ENCODE results near the gene WDR74. TPM values are rescaled to one million over a fixed set of nuclear protein-coding genes. Genes with fewer than 3 reads are reported as not detected.

WDR74 gene
- total RNA-seq, 1 experiment from 2014 or later: 155 TPM

DNA sequence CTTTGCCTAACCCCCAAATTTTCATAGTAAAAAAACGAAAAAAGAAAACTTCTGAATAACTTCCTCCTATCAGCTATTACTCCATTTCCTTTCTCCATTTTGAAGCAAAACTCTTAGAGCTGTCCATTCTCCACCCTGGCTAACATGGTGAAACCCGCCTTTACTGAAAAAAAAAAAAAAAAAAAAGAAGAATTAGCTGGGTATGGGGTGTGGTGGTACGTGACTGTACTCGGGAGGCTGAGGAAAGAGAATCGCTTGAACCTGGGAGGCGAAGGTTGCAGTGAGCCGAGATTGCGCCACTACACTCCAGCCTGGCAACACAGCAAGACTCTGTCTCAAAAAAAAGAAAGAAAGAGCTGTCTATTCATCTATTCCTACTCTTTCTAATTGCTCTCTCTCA, 22.8 kb downstream of the WDR74 start:
- BruUV-seq (replicated peaks): no TSS peak
- H3K27ac ChIP-seq (ENCODE audit: low read depth, low read length, poor library complexity, severe bottlenecking): no peak overlapping the region
- ChIA-PET CTCF (no interaction called here), POLR2A (ENCODE audit: low non-redundant PET) (interaction anchor here (0.6 to 0.8 kb wide), 2 partner anchors 15 to 41 kb away, joined by 3 to 10 read pairs; partner anchors contain the start of gene STX5)
- peaks cover 24% of the 10 kb centered on the region for H3K36me3 ChIP-seq (ENCODE audit: insufficient read depth, low read length, poor library complexity, severe bottlenecking)
- H3K4me1 ChIP-seq (ENCODE audit: insufficient read depth, low read length, poor library complexity, severe bottlenecking): no peaks in the 10 kb centered on the region
- H3K27me3 ChIP-seq (replicated peaks; ENCODE audit: insufficient read depth, low read depth, low read length, poor library complexity): no peaks in the 10 kb centered on the region
- H3K9me3 ChIP-seq (ENCODE audit: low read depth, low read length, poor library complexity, severe bottlenecking): no peaks in the 10 kb centered on the region
- intact Hi-C loops (cut with micrococcal nuclease; ENCODE audit: unreplicated experiment): no loop called here
- no peak overlapping the region for H3K4me3 ChIP-seq (ENCODE audit: low read depth, low read length, poor library complexity, severe bottlenecking)
- no peak for TF ChIP-seq EZH2 (IDR thresholded peaks at IDR 0.05; ENCODE audit: borderline replicate concordance, low read depth, low read length, poor library complexity, severe bottlenecking)
- TF ChIP-seq, protein P1, sequence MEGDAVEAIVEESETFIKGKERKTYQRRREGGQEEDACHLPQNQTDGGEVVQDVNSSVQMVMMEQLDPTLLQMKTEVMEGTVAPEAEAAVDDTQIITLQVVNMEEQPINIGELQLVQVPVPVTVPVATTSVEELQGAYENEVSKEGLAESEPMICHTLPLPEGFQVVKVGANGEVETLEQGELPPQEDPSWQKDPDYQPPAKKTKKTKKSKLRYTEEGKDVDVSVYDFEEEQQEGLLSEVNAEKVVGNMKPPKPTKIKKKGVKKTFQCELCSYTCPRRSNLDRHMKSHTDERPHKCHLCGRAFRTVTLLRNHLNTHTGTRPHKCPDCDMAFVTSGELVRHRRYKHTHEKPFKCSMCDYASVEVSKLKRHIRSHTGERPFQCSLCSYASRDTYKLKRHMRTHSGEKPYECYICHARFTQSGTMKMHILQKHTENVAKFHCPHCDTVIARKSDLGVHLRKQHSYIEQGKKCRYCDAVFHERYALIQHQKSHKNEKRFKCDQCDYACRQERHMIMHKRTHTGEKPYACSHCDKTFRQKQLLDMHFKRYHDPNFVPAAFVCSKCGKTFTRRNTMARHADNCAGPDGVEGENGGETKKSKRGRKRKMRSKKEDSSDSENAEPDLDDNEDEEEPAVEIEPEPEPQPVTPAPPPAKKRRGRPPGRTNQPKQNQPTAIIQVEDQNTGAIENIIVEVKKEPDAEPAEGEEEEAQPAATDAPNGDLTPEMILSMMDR (conservative IDR thresholded peaks at IDR 0.05; ENCODE audit: low read depth, low read length): no peak
- no peak for DNase-seq (ENCODE audit: low spot score)

DNA sequence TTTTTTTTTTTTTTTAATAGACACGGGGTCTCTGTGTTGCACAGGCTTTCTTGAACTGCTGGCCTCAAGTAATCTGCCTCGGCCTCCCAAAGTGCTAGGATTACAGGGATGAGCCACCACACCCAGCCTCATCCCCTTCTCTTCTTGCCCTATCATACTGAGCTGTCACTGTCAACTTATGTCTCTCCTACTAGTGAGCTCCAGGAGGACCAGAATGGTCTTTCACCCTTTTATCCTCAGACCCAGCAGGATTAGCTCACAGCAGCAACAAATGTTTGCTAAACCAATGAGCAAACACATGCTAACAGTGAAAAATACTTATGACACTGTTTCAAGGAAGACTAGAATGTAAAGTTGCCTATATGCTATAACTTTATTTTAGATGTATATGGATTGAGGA, 27.7 kb downstream of the WDR74 start:
- DNase-seq (ENCODE audit: low spot score): no peak
- H3K27ac ChIP-seq (ENCODE audit: low read depth, low read length, poor library complexity, severe bottlenecking): no peak overlapping the region
- H3K4me3 ChIP-seq (ENCODE audit: low read depth, low read length, poor library complexity, severe bottlenecking): no peak overlapping the region
- no peaks in the 10 kb centered on the region for H3K9me3 ChIP-seq (ENCODE audit: low read depth, low read length, poor library complexity, severe bottlenecking)
- H3K4me1 ChIP-seq (ENCODE audit: insufficient read depth, low read length, poor library complexity, severe bottlenecking): peaks cover 2% of the 10 kb centered on the region
- H3K27me3 ChIP-seq (replicated peaks; ENCODE audit: insufficient read depth, low read depth, low read length, poor library complexity): no peaks in the 10 kb centered on the region
- TF ChIP-seq EZH2 (IDR thresholded peaks at IDR 0.05; ENCODE audit: borderline replicate concordance, low read depth, low read length, poor library complexity, severe bottlenecking): no peak
- TF ChIP-seq, protein P1 (conservative IDR thresholded peaks at IDR 0.05; ENCODE audit: low read depth, low read length): no peak
- ChIA-PET POLR2A (ENCODE audit: low non-redundant PET) (interaction anchor here (0.6 kb wide), 2 partner anchors 10 to 31 kb away, joined by 5 to 7 read pairs; no protein-coding TSS in a partner anchor), CTCF (no interaction called here)
- H3K36me3 ChIP-seq (ENCODE audit: insufficient read depth, low read length, poor library complexity, severe bottlenecking): peaks cover 6% of the 10 kb centered on the region
- no TSS peak for BruUV-seq (replicated peaks)
- intact Hi-C loops (cut with micrococcal nuclease; ENCODE audit: unreplicated experiment): no loop called here

DNA sequence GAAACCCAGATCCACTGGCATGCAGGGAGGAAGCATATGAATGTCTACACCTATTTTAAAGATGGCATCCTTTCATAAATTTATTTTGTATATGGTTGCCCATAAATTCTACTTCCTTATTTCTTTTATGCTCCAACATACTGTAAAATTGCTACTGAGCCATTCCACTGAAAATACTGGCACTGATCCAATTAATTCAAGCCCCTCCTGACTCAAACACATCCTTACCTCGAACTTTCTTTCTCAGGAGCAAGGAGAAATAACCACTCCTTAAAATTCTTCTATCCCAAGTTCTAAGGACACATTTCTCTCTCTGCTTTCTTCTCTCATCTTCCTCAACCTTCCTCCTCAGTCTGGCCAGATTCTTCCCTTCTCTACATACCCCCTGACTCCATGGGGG, 28.6 kb downstream of the WDR74 start:
- no peak for DNase-seq (ENCODE audit: low spot score)
- no peak for TF ChIP-seq EZH2 (IDR thresholded peaks at IDR 0.05; ENCODE audit: borderline replicate concordance, low read depth, low read length, poor library complexity, severe bottlenecking)
- TF ChIP-seq, protein P1 (conservative IDR thresholded peaks at IDR 0.05; ENCODE audit: low read depth, low read length): no peak
- Histone ChIP-seq H3K4me1 (ENCODE audit: insufficient read depth, low read length, poor library complexity, severe bottlenecking) (peaks cover 11% of the 10 kb centered on the region), H3K36me3 (ENCODE audit: insufficient read depth, low read length, poor library complexity, severe bottlenecking) (peaks cover 1% of the 10 kb centered on the region), H3K4me3 (ENCODE audit: low read depth, low read length, poor library complexity, severe bottlenecking) (no peak overlapping the region), H3K27me3 (replicated peaks; ENCODE audit: insufficient read depth, low read depth, low read length, poor library complexity) (no peaks in the 10 kb centered on the region), H3K9me3 (ENCODE audit: low read depth, low read length, poor library complexity, severe bottlenecking) (no peaks in the 10 kb centered on the region), H3K27ac (ENCODE audit: low read depth, low read length, poor library complexity, severe bottlenecking) (no peak overlapping the region)
- intact Hi-C loops (cut with micrococcal nuclease; ENCODE audit: unreplicated experiment): no loop called here
- no TSS peak for BruUV-seq (replicated peaks)
- ChIA-PET POLR2A (ENCODE audit: low non-redundant PET) (interaction anchor here (0.6 kb wide), 2 partner anchors 9 to 32 kb away, joined by 5 to 7 read pairs; no protein-coding TSS in a partner anchor), CTCF (no interaction called here)
